ENCODE data around the gene ZDHHC7.

DNA sequence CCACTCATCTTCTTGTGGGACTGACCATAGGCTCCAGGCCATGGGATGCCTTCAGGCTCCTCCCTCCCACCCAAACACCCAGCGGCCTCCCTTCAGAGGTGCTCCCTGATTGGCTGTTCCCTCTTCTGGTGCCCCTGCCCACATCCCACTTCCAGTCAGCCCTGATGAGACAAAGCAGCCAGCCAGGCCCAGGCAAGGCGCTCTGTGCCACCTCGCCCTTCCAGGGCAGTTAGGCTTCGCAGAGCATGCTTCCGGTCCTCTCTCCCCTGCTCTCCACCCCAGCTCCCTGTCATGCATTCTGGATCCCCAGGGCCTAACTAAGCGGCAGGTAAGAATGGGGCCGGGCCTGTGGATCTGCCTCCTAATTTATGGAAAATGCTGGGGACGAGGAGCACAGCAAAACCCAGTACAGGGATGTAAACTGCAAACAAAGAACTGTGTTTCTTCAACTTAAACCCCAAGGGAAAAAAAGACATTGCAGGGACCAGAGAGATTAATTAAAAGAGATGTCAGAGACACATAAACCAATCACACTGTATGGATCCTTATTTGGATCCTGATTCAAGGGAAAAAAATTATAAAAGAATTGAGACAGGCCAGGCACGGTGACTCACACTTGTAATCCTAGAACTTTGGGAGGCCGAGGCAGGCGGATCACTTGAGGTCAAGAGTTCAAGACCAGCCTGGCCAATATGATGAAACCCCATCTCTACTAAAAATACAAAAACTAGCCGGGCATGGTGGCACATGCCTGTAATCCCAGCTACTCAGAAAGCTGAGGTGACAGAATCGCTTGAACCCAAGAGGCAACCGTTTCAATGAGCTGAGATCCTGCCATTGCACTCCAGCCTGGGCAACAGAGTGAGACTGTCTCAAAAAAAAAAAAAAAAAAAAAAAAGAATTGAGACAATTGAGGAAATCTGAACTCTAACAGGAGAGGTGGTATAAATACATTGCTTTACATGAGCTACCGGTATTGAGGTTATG is 26.0 kb downstream of the ZDHHC7 start:
- TF ChIP-seq SP1 (IDR thresholded peaks at IDR 0.05), result no peak
- TF ChIP-seq, protein P1, sequence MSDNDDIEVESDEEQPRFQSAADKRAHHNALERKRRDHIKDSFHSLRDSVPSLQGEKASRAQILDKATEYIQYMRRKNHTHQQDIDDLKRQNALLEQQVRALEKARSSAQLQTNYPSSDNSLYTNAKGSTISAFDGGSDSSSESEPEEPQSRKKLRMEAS (IDR thresholded peaks at IDR 0.05), result no peak
- TF ChIP-seq REST (IDR thresholded peaks at IDR 0.05), result no peak
- TF ChIP-seq CTCF (IDR thresholded peaks at IDR 0.05; ENCODE audit: low read depth, low read length, missing input control), result no peak
- TF ChIP-seq RXRA (IDR thresholded peaks at IDR 0.05), result no peak
- no peak for TF ChIP-seq RAD21 (IDR thresholded peaks at IDR 0.05)
- TF ChIP-seq HNF4G (IDR thresholded peaks at IDR 0.05), result no peak
- TF ChIP-seq ATF3 (IDR thresholded peaks at IDR 0.05), result no peak
- no peak for TF ChIP-seq JUND (IDR thresholded peaks at IDR 0.05)
- TF ChIP-seq TAF1 (conservative IDR thresholded peaks at IDR 0.05), result no peak
- TF ChIP-seq FOXA2 (IDR thresholded peaks at IDR 0.05), result no peak
- no peak for TF ChIP-seq GABPA (IDR thresholded peaks at IDR 0.05 in 1 of 2, conservative IDR thresholded peaks at IDR 0.05 in 1 of 2)

All from liver (tissue), 3 donors.